K562 (cell line): ENCODE measurements around the gene SPATA32. TPM values are rescaled to one million over a fixed set of nuclear protein-coding genes. Genes with fewer than 3 reads are reported as not detected.
A peak's percentile ranks its signal among the peaks of the same experiment; 100 is the strongest.

Source experiments
- ATAC-seq: fragments of 200-7000 bp; cut with Tn5 transposase; 3 replicates; pipeline ENCODE4 v1.9.1; 2020; ENCODE audit warnings: moderate library complexity
- BruUV-seq: library from RNA; stranded (reverse); fragments of 400-500 nt; replicated peaks from 2 replicates; lab custom pipeline; 2021; lab: Mats Ljungman, UMichigan
- CTCF ChIA-PET: fragments of 300-600 bp; formaldehyde crosslinking; extraction: SDS; loops from one replicate; lab custom pipeline; 2021; ENCODE audit warnings: low intra/inter-chr PET ratio; lab: Yijun Ruan, JAX
- POLR2A ChIA-PET: fragments of 300-600, 350-650 bp; sonication (Branson Sonifier 250); formaldehyde crosslinking; extraction: SDS; loops from one replicate; lab custom pipeline; 2021; ENCODE audit warnings: antibody characterized with exemption, inconsistent platforms; lab: Yijun Ruan, JAX
- DNase-seq, 4 experiments: peaks; one replicate each; pipeline versions ENCODE4 v3.0.0 to v3.0.0-alpha.2; 2011 to 2018; ENCODE audit warnings: low spot score in 3 of 4, mixed read lengths in 3 of 4; ENCODE audit errors: extremely low read depth in 1 of 4
- FAIRE-seq: peaks from 2 replicates; lab custom pipeline; 2011; peaks lifted over from hg19 to GRCh38; lab: Jason Lieb, UNC
- H2AFZ ChIP-seq: 2 replicates; pipeline ENCODE4 v1.6.0; 2011; ENCODE audit warnings: low read depth, low read length, control low read depth, inconsistent platforms
- H3K27ac ChIP-seq: fragments of 200-600 bp; 3 replicates; pipeline ENCODE4 v1.8.0; 2011; ENCODE audit warnings: low read depth, mild to moderate bottlenecking, control low read depth, inconsistent platforms, low read length, moderate library complexity, mixed read lengths; ENCODE audit errors: extremely low read depth
- H3K27me3 ChIP-seq, 2 experiments: fragments of 300-600 bp in 1 of 2; 2 replicates in 1 of 2; 3 replicates in 1 of 2; pipeline versions ENCODE4 v1.6.0 to v1.8.0; 2011; ENCODE audit warnings: inconsistent platforms in 2 of 2, low read length in 2 of 2, mild to moderate bottlenecking in 1 of 2, mixed read lengths in 1 of 2, moderate library complexity in 1 of 2; ENCODE audit not compliant: control insufficient read depth in 2 of 2, insufficient read depth in 2 of 2
- H3K36me3 ChIP-seq: fragments of 300-600 bp; 3 replicates; pipeline ENCODE4 v1.8.0; 2011; ENCODE audit warnings: mild to moderate bottlenecking, low read length, inconsistent platforms; ENCODE audit not compliant: control insufficient read depth, insufficient read depth
- H3K4me1 ChIP-seq, 2 experiments: fragments of 200-600 bp in 1 of 2; replicated peaks in 1 of 2; 2 replicates in 1 of 2; 3 replicates in 1 of 2; pipeline versions ENCODE4 v1.5.1 to v1.8.0; 2011; ENCODE audit warnings: inconsistent platforms in 2 of 2, low read length in 2 of 2, mild to moderate bottlenecking in 1 of 2, mixed read lengths in 1 of 2, moderate library complexity in 1 of 2; ENCODE audit not compliant: control insufficient read depth in 2 of 2, insufficient read depth in 2 of 2
- H3K4me2 ChIP-seq: 2 replicates; pipeline ENCODE4 v1.6.1; 2011; ENCODE audit warnings: low read length, control low read depth, inconsistent platforms, mixed read lengths; ENCODE audit not compliant: insufficient read depth
- H3K4me3 ChIP-seq: fragments of 200-600 bp; sonication (generic), shearing (Covaris generic); 2 replicates; pipeline ENCODE4 v1.5.1; 2016; ENCODE audit warnings: control low read depth, inconsistent platforms
- H3K79me2 ChIP-seq: fragments of 200-600 bp; 3 replicates; pipeline ENCODE4 v1.8.0; 2011; ENCODE audit warnings: low read length, inconsistent platforms; ENCODE audit not compliant: control insufficient read depth, insufficient read depth
- H3K9ac ChIP-seq, 2 experiments: 2 replicates each; pipeline versions ENCODE4 v1.6.0 to v1.6.1; 2011; ENCODE audit warnings: low read depth in 2 of 2, low read length in 2 of 2, control low read depth in 1 of 2, inconsistent platforms in 1 of 2, mild to moderate bottlenecking in 1 of 2, mixed read lengths in 1 of 2; ENCODE audit not compliant: insufficient read depth in 1 of 2
- H3K9me1 ChIP-seq: one replicate; pipeline ENCODE4 v1.6.0; 2011; ENCODE audit warnings: inconsistent platforms, mild to moderate bottlenecking, low read length, moderate library complexity; ENCODE audit not compliant: control insufficient read depth, insufficient read depth
- H3K9me3 ChIP-seq: replicated peaks from 2 replicates; pipeline ENCODE4 v1.5.1; 2011; ENCODE audit warnings: low read depth, low read length, inconsistent platforms; ENCODE audit not compliant: control insufficient read depth, insufficient read depth
- H4K20me1 ChIP-seq: replicated peaks from 2 replicates; pipeline ENCODE4 v1.6.1; 2011; ENCODE audit warnings: low read length, inconsistent platforms, mixed read lengths; ENCODE audit not compliant: control insufficient read depth, insufficient read depth
- ATF6 ChIP-seq: sonication (generic); formaldehyde crosslinking; IDR thresholded peaks from 2 replicates; pipeline ENCODE4 v1.4.0; 2020; ENCODE audit warnings: mild to moderate bottlenecking, missing genetic modification reagents
- CREB1 ChIP-seq, 2 experiments: sonication (generic) in 1 of 2; formaldehyde crosslinking in 1 of 2; IDR thresholded peaks; 2 replicates each; pipeline versions ENCODE4 v1.6.1 to v1.8.0; 2012 to 2022; ENCODE audit warnings: inconsistent platforms in 1 of 2, mild to moderate bottlenecking in 1 of 2, missing genetic modification reagents in 1 of 2, moderate library complexity in 1 of 2
- CREM ChIP-seq: IDR thresholded peaks from 2 replicates; pipeline ENCODE4 v1.6.1; 2014; ENCODE audit warnings: antibody characterized with exemption, low read depth
- KAT7 ChIP-seq: sonication (generic); formaldehyde crosslinking; IDR thresholded peaks from 2 replicates; pipeline ENCODE4 v1.8.0; 2022; ENCODE audit warnings: missing genetic modification reagents, mild to moderate bottlenecking, borderline replicate concordance
- RBBP5 ChIP-seq: fragments of 200-600 bp; sonication (generic); IDR thresholded peaks from 2 replicates; pipeline ENCODE4 v1.6.1; 2012; ENCODE audit warnings: borderline replicate concordance, mild to moderate bottlenecking, low read length, control low read depth, inconsistent platforms; ENCODE audit not compliant: insufficient read depth, poor library complexity, severe bottlenecking
- SMAD4 ChIP-seq: fragments of 250-450 bp; sonication (Bioruptor Pico); conservative IDR thresholded peaks from 2 replicates; pipeline ENCODE4 v1.8.0; 2021; ENCODE audit warnings: inconsistent platforms, mild to moderate bottlenecking, moderate library complexity
- SPI1 ChIP-seq: IDR thresholded peaks from 2 replicates; pipeline ENCODE4 v1.6.1; 2011; ENCODE audit warnings: low read depth, low read length, control low read depth, borderline replicate concordance
- STAG1 ChIP-seq: sonication (generic); formaldehyde crosslinking; IDR thresholded peaks from 2 replicates; pipeline ENCODE4 v1.5.0; 2020; ENCODE audit warnings: missing genetic modification reagents, borderline replicate concordance
- TAF1 ChIP-seq: IDR thresholded peaks from 2 replicates; pipeline ENCODE4 v1.6.1; 2011; ENCODE audit warnings: mild to moderate bottlenecking, low read length, moderate library complexity; ENCODE audit not compliant: insufficient read depth, control insufficient read depth, severe bottlenecking; ENCODE audit errors: extremely low read depth
- THAP7 ChIP-seq: fragments of 250-450 bp; sonication (Bioruptor Pico); IDR thresholded peaks from 2 replicates; pipeline ENCODE4 v1.5.0; 2021
- UBTF ChIP-seq, 2 experiments: IDR thresholded peaks; 2 replicates each; pipeline ENCODE4 v1.6.1; 2012; ENCODE audit warnings: improper control_type of control experiment in 2 of 2, low read depth in 2 of 2, low read length in 2 of 2, borderline replicate concordance in 1 of 2
- ZNF263 ChIP-seq: sonication (generic); formaldehyde crosslinking; IDR thresholded peaks from 2 replicates; pipeline ENCODE4 v1.8.0; 2022; ENCODE audit warnings: mild to moderate bottlenecking, missing genetic modification reagents, borderline replicate concordance
- ZNF41 ChIP-seq: fragments of 250-450 bp; sonication (Bioruptor Pico); conservative IDR thresholded peaks from 2 replicates; pipeline ENCODE4 v1.4.0; 2020; ENCODE audit warnings: mild to moderate bottlenecking
- whole genome bisulfite sequencing: fragments of 100-300 bp; shearing (Covaris generic); methylation state at CpG from one replicate; pipeline ENCODE4 v1.1.6; 2016; ENCODE audit warnings: low coverage, mixed read lengths; ENCODE audit not compliant: insufficient coverage; ENCODE audit errors: missing lambda C conversion rate; 5-methylcytosine and 5-hydroxymethylcytosine counted together
- in situ Hi-C: fragments of 300-500 bp; cut with MboI; formaldehyde crosslinking; loops from 4 replicates; pipeline ENCODE4 v1.15.0; 2018; ENCODE audit warnings: inconsistent platforms, mixed read lengths
- intact Hi-C: fragments of 100-400 bp; cut with micrococcal nuclease; formaldehyde crosslinking; loops from 2 replicates; pipeline ENCODE4 v1.14.2; 2022
- polyA plus RNA-seq, 8 experiments: library from polyadenylated mRNA; depleted of rRNA in 4 of 8; stranded (reverse) in 5 of 8; unstranded in 3 of 8; fragments of >200 nt; fragmentation: Nextera tagmentation in 2 of 8; fragmentation: Illumina TruSeq in 1 of 8; extraction: Ambion mirVana in 2 of 8; extraction: Trizol in 1 of 8; gene quantifications; 2 replicates each; pipeline versions ENCODE4 v1.2.1 to v1.2.3, GENCODE V29; 2011 to 2014; ENCODE audit warnings: inconsistent platforms in 1 of 8, missing spikeins in 1 of 8
- total RNA-seq, 7 experiments: library from RNA; depleted of rRNA in 6 of 7; stranded (reverse); fragments of >200 nt in 6 of 7; fragmentation: Illumina TruSeq in 2 of 7; extraction: Trizol in 2 of 7; gene quantifications; 2 replicates each; pipeline versions ENCODE4 v1.2.1 to v1.2.3, GENCODE V29; 2011 to 2021; ENCODE audit warnings: low replicate concordance in 1 of 7

The SPATA32 gene
- total and polyA plus RNA-seq, 9 of the 15 experiments (the other 6 are each of a cell fraction or from before 2014, with no cell fraction given): 0.03 to 0.06 TPM; not detected in 7

GRCh38 chr17:45221081-45222013 is 40.5 kb downstream of the SPATA32 start, which contains the start of gene FMNL1:
TSS of gene FMNL1 (plus strand) at chr17:45221885. CDS start at chr17:45222125, 240 bp downstream.
- FAIRE-seq: no peak
- TF ChIP-seq ATF6 (CRISPR knock-in tag): no peak
- TF ChIP-seq UBTF (IDR thresholded peaks at IDR 0.05; ENCODE audit: borderline replicate concordance in 1 of 2, low read depth in 2 of 2, low read length in 2 of 2): peak; percentile 54 to 67; a peak in 2 of 4 replicates
- 0 out of 2 replicates have a peak, but pooled peaks have one; percentile 36 for TF ChIP-seq ZNF263 (CRISPR knock-in tag)
- no peak for TF ChIP-seq ZNF41 (CRISPR knock-in tag)
- 0 out of 2 replicates have a peak, but pooled peaks have one; percentile 10 for TF ChIP-seq STAG1 (CRISPR knock-in tag)
- peak; percentile 7 for TF ChIP-seq TAF1
- peak; percentile 58 for TF ChIP-seq RBBP5
- TF ChIP-seq CREB1 (IDR thresholded peaks at IDR 0.05): peak; percentile 21; the same call in 1 of the 2 replicates
- TF ChIP-seq CREB1 (CRISPR knock-in tag; IDR thresholded peaks at IDR 0.05): no peak
- peak; percentile 31; the same call in 1 of the 2 replicates for TF ChIP-seq SMAD4 (CRISPR knock-in tag)
- 0 out of 2 replicates have a peak, but pooled peaks have one; percentile 67 for TF ChIP-seq KAT7 (CRISPR knock-in tag)
- peak; percentile 59 for TF ChIP-seq SPI1
- TF ChIP-seq THAP7: no peak
- TF ChIP-seq CREM: peak; percentile 30; the same call in 1 of the 2 replicates

More at GRCh38 chr17:45221081-45222013, 40.5 kb downstream of the SPATA32 start, which contains the start of gene FMNL1:
- Histone ChIP-seq H3K79me2 (peaks cover 42% of the 10 kb centered on the region), H3K27ac (peak within 1 kb of the TSS; percentile 68; the same call in 1 of the 3 replicates), H3K9me1 (no peaks in the 10 kb centered on the region), H3K36me3 (no peaks in the 10 kb centered on the region), H3K4me3 (peak within 1 kb of the TSS; percentile 61), H3K27me3 (no peaks in the 10 kb centered on the region), H3K9ac (peak within 1 kb of the TSS; percentile 44 to 89), H3K4me2 (peak within 1 kb of the TSS; percentile 78), H4K20me1 (no peaks in the 10 kb centered on the region), H2AFZ (peak within 1 kb of the TSS; percentile 71), H3K9me3 (no peaks in the 10 kb centered on the region), H3K4me1 (peaks cover 38 to 54% of the 10 kb centered on the region in 2 experiments)
- ATAC-seq: peak; percentile 28
- WGBS: 2% methylated on average over 27 of the region's 98 CpGs
- intact Hi-C loops: no loop called here
- in situ Hi-C loops: no loop called here
- CTCF ChIA-PET: interaction anchor here (0.6 to 2.0 kb wide), 2 partner anchors 117 to 165 kb away, joined by 4 to 7 read pairs; no protein-coding TSS in a partner anchor
- POLR2A ChIA-PET: interaction anchor here (0.5 to 0.7 kb wide), 3 partner anchors 24 to 340 kb away, joined by 3 read pairs; no protein-coding TSS in a partner anchor
- BruUV-seq: no TSS peak
- peak; percentile 60 to 71 (median 65) for DNase-seq
